ENCODE measurements around the gene ZNF48.

ZNF48 gene

GRCh38 chr16:30358990-30359870, 36.0 kb upstream of the ZNF48 start:
- no peak for DNase-seq

- no peak for DNase-seq
Observed at GRCh38 chr16:30359871-30360170, 35.4 kb upstream of the ZNF48 start.

GRCh38 chr16:30361180-30361579, 34.0 kb upstream of the ZNF48 start:
- no peak for DNase-seq

- no peak for DNase-seq
Observed at GRCh38 chr16:30365200-30365599, 30.0 kb upstream of the ZNF48 start.

GRCh38 chr16:30366511-30366910, 28.7 kb upstream of the ZNF48 start:
- DNase-seq: no peak

GRCh38 chr16:30367349-30368009, 27.7 kb upstream of the ZNF48 start:
- DNase-seq: no peak

- no peak for DNase-seq
Observed at GRCh38 chr16:30368122-30368791, 27.0 kb upstream of the ZNF48 start.

- DNase-seq: no peak
Observed at GRCh38 chr16:30368792-30369090, 26.5 kb upstream of the ZNF48 start.

GRCh38 chr16:30369091-30369937, 25.9 kb upstream of the ZNF48 start:
- no peak for DNase-seq

- no peak for DNase-seq
Observed at GRCh38 chr16:30369938-30370455, 25.2 kb upstream of the ZNF48 start.

GRCh38 chr16:30370456-30371247, 24.6 kb upstream of the ZNF48 start, which contains the start of gene TBC1D10B:
Gene TBC1D10B (minus strand): TSS chr16:30370494. CDS start chr16:30370183, 311 bp downstream.
- peak; percentile 100 for DNase-seq

- DNase-seq: no peak
Observed at GRCh38 chr16:30371248-30371816, 23.9 kb upstream of the ZNF48 start.

- DNase-seq: no peak
Observed at GRCh38 chr16:30372038-30372712, 23.0 kb upstream of the ZNF48 start.

- DNase-seq: no peak
Observed at GRCh38 chr16:30372725-30373124, 22.5 kb upstream of the ZNF48 start.

GRCh38 chr16:30374538-30374937, 20.7 kb upstream of the ZNF48 start, which contains the start of gene MYL11:
Gene MYL11 (plus strand): TSS chr16:30374802. CDS start chr16:30374858, 56 bp downstream.
- DNase-seq: no peak

- no peak for DNase-seq
Observed at GRCh38 chr16:30375864-30376263, 19.4 kb upstream of the ZNF48 start.

- no peak for DNase-seq
Observed at GRCh38 chr16:30376461-30376902, 18.7 kb upstream of the ZNF48 start.

GRCh38 chr16:30377050-30377811, 18.0 kb upstream of the ZNF48 start:
- DNase-seq: peak; percentile 75

- DNase-seq: peak; percentile 81
Observed at GRCh38 chr16:30377812-30378235, 17.4 kb upstream of the ZNF48 start.

Measured in SHP77 treated with DMSO at 0.1 percent for 48 hours (cell line).